ENCODE results near the gene RELCH.

The RELCH gene

DNA sequence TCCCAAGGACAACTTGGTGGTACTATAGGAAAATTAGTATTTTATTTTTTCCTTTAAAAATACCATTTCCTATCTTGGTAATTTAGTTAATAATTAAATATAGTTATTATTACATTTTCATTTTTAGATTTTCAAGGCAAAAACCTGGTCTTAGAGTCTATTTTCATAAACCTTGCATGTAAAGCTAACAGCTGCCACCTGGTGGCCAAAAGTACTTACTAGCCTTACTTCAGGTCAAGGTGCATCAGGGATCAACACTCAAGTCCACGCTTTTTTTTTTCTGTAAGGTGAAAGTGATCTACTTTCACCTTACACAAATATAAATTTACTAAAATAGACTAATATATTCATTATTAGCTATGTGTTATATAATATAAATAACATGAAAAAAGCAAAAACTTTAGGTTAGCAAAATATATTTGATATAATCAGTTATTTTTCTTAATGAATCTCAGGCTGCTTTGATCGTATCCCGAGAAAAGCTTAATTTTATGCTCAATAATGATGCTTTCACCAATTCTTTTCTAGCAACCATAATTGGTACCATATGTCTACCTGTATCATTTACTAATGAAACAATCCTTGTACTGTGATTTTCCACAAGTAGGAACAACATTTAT is 62.5 kb downstream of the RELCH start:
- peak; percentile 28 for DNase-seq (ENCODE audit: low spot score)

DNA sequence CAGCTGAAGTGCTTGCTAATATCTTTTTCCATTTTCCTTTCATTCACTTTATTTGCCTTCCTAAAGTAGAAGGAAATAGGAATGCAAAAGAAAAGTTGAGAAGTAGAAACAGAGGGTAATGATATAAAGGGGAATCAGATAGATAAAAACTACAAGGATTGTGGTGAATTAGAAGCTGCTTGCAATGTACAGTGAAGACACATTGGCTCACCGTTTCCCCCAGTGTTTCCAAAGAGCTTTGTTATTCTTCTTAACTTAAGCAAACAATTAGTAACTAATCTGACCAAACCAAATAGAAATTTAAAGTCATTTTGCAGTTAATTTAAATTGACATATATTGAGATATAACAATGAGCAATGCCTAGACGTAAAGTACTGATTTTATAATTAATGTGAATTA is 63.4 kb downstream of the RELCH start:
- DNase-seq (ENCODE audit: low spot score): no peak

DNA sequence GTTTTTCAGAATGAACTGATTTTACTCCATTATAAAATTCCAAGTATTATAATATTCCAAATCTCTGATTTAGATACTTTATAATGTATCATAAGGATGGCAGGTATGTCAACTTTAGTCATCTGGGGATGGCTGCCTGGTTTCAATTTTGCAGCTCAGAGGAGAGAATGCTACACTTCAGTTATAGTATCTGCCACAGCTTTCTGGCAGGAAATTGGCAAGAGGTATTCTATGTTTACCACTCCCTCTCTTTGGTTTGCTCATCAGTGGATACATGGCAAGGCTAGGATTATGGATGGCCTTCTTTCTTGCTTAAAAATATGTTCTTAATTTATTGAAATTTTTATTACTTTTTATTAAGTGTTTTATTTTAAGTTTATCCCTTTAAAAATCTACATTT is 71.0 kb downstream of the RELCH start:
- DNase-seq (ENCODE audit: low spot score): no peak

DNA sequence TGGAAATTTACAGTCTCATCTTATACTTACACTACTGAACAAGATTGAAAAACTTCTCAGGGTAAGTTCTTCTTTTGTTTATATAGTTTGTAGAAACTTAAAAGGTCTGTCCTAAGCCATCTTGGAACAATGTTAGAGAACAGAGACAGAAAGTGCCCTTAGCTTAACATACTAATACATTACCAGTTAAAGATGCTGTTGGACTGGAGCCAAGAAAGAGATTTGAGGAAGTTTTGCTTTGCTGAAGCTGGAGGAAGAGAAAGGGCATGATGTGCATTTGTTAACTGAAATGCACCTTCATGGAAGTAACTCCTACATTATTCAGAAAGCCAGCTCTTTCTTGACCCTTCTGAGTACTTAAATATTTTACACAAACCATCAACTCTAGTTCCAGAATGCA is 71.6 kb downstream of the RELCH start:
- no peak for DNase-seq (ENCODE audit: low spot score)

DNA sequence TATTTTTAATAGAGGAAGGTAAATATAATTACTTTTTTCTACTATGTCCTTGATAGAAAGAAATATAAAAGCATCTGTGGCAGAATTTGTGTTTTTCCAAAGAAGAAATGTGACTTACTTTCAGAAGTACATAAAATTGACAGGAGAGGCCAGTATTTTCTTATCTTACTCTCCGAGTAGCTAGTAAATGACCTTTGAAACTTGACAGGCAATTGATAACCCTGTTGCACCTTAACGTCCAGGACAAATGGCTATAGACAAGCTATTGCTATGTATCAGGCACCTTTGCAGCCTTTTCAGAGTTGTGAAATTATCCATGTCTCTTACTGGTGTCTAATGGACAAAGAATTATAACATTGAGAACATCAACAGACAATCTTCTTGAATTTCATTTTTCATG is 75.0 kb downstream of the RELCH start:
- DNase-seq (ENCODE audit: low spot score): no peak

DNA sequence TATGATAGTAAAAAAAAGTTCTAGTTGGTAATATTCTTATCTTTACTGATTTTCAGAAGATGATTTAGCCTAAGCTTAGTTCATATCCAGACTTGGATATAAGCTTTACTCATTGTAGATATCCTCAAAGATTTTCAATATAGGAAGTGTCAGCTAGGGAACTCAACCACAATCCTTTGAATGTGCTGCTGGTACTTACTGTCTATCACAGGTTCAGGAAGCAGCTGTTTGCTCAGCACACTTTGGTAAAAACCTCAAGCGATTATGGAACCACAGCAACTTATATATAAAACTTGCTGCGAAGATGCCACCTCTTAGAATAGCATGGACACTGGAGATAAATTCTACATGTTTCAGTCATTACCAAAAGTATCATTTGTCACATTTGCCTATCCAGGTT is 77.9 kb downstream of the RELCH start:
- no peak for DNase-seq (ENCODE audit: low spot score)

DNA sequence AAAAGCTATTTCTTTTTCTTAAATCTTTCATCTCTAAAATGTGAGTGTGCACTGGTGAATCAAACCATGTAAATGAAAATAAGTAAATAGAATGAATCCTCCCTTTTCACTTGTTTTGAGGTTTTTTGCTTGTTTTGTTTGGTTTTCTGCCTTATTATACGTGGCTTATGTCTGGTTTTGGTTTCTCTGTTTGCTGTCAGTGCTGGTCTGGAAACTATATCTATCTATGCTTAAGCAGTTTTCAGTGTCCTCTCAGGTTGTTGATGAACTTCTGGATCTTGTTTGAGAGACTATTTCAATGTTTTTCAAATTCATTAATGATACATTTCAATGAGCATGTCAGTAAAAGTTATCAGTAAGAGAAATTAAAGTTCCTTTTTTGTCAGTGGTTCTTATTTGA is 90.0 kb downstream of the RELCH start:
- no peak for DNase-seq (ENCODE audit: low spot score)

DNA sequence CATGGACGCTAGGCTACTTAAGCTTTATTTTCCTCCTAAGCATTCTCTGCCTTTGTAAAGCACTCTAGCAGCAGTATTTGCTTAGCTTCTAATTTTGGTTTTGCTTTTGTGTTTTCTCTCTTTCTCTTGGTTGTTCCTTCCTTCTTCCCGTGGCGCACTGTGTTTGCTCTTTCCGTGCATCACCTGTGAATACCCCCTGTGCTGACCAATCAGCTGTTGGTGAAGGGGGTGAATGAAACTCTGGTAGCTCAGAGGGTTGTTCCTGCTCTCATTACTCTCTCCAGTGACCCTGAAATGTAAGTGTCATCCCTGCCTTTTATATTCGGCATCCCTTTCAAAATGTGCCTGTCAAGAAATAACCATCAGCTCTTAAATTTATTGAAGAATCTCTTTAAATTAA is 92.5 kb downstream of the RELCH start:
- DNase-seq (ENCODE audit: low spot score): no peak

DNA sequence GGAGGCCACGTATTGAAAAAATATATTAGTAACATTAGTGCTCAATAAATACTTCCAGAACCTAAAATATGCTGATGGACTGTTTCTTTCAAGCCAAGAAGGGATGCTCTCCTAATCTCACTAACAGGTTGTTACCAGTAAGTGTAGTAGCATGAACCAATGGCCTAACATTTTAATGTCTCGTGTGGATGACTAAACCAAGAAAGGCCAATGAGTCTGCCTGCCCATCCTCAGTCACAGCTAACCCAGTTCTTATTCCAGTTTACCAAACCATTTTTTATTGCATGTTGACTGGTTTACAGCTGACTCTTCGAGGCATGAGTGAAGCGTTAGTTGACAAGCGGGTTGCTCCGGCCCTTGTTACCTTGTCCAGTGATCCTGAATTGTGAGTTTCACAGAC is 93.0 kb downstream of the RELCH start:
- no peak for DNase-seq (ENCODE audit: low spot score)

DNA sequence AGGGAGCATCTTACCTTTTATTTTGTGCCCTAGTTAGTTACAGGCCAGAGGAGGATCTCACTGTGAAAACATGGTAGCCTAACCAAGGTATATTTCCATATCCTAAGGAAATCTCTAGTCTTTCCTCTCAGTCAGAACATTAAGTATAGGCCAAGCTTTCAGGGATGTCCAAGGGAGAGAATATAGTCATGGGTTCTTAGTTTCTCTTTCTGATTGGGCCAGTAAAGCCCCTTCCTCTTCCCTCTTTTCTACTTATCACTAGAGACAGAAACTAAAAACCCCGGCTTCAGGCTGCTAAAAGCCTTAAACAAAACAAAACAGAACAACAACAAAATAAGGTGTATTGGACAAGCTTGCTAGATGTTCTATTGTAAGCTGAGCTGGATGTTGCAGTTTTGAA is 93.7 kb downstream of the RELCH start:
- DNase-seq (ENCODE audit: low spot score): no peak

DNA sequence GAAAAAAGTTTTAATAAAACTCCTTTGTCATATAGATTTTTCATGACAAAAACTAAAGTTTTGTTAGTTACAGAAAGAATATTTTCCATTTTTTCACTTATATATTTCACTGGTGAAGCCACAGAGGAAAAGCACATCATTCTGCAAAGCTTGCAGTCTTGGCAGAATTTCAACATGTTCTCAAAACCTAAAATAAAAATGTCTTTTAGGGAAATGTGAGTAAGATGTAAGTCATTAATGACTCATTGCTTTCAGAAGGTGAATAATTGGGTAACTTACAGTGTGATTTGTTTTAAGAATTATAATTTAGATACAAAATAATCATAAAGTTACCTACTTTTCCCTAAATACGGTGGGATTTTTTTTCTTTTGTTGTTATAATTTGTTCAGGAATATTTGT is 94.6 kb downstream of the RELCH start:
- peak; percentile 11 for DNase-seq (ENCODE audit: low spot score)

DNA sequence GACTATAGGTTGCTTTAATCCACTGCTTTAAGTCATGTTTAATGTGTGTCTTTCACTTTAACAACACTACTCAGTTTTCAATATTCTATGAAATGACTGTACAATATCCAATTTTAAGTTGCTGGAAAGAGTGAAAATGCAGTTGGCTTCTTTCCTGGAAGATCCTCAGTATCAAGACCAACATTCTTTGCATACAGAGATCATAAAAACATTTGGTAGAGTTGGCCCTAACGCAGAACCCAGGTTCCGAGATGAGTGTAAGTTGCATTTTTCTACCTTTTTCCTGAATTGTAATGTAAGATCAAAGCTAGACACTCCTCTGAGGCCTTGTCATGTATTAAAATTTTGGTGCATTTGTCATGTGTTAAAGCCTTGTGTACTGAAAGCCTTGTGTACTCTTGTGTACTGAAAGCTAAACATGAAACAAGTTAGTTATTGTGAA is 95.2 kb downstream of the RELCH start:
- DNase-seq (ENCODE audit: low spot score): no peak

DNA sequence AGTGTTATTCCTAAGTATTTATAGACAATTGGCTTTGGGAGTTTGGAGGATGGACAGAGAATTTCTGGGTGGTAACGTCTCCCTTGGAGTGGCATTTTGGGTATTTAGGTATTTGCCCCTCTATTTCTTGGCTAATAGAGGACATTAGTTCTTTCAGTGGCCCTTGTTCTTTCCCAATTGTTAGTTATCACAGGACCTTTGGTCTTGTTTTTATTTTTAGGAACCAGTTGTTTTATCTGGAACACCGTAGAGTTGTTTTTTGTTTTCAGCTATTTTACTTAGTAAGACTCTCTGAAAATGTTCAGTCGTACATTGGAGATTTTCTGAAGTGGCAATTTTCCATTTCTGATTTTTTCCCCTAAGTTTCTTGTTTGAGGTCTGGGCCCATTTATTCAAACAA is 97.6 kb downstream of the RELCH start:
- DNase-seq (ENCODE audit: low spot score): no peak

DNA sequence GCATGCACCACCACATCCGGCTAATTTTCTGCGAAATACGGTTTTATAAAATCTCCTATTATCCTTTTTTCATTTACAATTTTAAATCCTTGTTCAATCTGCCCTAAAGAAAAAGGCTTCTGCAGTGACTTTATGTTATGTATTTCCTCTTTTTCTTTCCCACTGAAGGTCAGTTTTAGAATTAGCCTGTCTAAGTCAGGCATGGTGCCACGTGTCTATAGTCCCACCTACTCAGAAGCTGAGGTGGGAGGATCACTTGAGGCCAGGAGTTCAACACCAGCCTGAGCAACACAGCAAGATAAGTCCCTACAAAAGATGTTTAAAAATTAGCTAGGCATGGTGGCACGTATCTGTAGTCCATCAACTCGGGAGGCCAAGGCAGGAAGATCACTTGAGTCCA is 98.2 kb downstream of the RELCH start:
- no peak for DNase-seq (ENCODE audit: low spot score)

DNA sequence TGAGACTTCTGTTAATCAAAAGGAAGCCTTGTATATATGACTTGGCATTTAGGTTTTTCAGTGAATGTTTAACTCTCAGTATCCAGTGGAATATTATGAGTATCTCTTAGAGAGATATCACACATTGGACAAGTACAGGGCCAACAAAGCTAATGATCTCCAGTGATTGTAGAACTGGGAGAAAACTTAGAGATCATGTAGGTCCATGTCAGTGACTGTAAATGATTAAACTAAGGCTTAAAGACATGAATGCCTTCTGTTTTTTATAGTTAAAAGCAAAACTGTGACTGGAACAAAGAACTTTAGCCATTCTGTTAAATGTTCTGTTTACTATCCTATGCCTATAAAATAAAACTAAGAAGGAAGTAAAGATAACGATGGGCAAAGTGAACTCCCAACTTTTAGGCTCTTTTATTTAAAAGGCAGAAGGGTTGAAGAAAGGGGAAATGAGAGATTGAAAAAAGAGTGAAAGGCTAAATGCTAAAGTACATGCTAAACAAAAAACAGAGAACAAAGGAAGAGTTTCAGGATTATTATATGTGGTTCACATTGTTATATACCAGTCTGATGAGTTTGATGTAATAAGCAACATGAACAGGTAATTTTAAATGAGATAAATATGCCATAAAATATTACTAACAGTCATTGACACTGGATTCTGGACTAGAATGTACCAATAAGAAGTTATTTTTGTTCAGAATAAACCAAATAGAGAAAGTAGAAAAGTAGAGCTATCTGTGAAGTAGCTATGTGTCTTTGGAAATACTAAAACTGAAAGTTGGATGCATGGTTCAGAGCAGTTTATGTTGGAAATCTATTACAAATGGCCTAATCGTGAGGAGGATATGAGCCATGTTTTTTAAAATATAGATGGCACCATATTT is 101.0 kb downstream of the RELCH start:
- no peak for DNase-seq (ENCODE audit: low spot score)

DNA sequence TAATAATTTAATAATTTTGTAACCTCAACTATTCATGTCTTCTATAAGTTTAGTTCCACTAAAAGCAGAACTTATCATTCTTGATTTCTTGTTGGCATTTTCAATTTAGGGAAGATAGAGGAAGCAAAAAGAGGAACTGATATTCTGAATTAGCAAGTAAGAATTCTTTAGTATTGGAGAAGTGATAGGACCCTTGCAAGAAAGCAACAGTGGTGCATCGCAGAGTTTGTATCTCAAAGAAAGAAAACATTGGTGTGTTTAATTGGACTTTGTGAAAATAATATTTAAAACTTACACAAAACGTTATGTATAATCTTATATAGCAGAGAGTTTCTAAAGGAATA is 101.6 kb downstream of the RELCH start:
- DNase-seq (ENCODE audit: low spot score): no peak

DNA sequence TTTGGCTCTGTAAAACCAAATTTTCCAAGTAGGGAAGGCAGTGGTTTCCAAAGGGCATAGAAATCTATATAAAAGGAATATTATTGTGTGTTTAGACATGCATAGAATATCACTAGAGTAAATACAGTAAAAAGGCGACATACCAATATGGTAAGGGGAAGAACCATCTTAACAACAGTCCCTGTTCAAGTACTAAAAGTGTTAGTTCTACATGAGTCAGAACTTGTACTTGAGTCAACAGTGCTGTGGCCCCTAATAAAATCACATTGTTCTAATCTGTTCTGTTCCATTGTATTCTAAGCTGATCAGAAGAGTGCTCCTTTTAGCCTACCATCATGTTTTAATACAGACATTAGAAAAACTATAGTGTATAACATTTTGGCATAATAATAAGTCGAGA is 102.0 kb downstream of the RELCH start:
- DNase-seq (ENCODE audit: low spot score): no peak

DNA sequence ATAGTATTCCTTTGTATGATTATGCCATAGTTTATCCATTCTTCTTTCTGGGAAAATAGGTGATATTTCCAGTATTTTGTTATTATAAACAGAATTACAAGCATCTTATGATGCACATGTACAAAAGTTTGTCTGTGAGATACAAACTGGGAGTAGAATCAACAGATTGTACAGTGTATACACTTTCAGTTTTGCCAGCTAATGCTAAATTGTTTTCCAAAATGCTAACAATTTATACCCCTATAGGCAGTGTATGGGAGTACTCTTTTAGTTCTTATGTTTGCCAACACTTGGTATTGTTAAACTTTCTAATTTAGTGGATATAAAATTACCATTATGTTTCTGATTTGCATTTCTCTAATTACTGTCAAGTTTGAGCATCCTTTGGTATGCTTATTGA is 107.0 kb downstream of the RELCH start:
- no peak for DNase-seq (ENCODE audit: low spot score)

DNA sequence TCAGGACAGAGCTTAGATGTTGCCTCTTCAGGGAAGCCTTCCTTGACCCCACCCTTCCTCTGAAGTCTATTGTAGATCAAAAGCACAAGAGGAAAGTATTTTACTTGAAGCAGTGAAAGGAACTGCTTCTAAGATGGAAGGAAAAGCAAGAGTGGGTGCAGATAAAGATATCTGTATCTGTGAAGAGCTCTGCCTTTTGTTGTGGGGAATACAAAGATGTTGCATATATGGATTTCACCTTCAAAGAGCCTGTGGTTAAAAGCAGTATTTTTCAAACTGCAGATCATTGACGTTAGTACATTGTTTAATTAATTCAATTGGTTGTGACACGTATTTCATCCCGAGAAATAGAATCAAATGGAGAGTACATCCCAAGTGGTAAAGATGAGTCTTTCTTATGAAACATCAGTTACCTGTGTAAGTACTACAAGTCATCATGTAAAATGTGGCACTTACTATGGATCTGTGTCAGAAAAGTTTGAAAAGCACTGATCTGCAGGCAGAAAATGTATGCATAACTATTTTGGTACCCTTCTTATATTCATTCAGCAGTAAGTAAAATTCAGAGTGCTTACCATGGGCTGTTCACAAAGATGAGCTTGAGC is 113.4 kb downstream of the RELCH start:
- DNase-seq (ENCODE audit: low spot score): no peak

DNA sequence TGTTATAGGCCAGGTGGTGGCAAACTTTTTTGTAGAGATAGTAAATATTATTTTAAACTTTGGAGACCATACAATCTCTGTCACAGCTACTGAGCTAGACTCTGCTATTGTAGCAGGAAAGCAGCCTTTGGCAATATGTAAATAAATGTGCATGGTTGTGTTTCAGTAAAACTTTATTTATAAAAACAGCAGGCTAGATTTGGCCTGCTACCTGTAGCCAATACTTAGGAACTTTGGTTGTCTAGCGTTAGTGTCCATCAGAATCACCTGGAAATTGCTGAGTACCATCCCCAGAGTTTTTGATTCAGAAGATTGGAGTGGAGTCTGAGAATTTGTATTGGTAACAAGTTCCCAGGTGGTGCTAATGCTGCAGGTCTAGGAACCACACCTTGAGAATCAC is 114.3 kb downstream of the RELCH start:
- DNase-seq (ENCODE audit: low spot score): no peak

DNA sequence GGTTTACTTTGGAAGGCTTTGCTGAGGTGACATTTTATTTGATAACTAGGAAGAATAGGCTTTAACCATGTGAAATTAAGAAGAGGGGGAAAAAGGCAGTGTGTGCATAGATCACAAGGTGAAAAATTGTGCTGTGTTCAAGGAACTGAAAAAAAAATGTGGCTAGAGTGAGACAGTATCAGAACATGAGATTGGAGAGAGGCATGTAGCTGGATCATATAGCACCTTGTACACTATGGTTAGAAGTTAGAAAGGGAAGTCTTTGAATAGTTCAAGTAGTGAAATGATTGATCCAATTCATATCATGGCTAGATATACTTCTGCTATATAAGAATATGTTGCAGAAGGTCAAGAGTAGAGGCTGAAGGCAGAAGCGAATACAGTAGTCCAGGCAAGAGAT is 125.8 kb downstream of the RELCH start:
- no peak for DNase-seq (ENCODE audit: low spot score)

DNA sequence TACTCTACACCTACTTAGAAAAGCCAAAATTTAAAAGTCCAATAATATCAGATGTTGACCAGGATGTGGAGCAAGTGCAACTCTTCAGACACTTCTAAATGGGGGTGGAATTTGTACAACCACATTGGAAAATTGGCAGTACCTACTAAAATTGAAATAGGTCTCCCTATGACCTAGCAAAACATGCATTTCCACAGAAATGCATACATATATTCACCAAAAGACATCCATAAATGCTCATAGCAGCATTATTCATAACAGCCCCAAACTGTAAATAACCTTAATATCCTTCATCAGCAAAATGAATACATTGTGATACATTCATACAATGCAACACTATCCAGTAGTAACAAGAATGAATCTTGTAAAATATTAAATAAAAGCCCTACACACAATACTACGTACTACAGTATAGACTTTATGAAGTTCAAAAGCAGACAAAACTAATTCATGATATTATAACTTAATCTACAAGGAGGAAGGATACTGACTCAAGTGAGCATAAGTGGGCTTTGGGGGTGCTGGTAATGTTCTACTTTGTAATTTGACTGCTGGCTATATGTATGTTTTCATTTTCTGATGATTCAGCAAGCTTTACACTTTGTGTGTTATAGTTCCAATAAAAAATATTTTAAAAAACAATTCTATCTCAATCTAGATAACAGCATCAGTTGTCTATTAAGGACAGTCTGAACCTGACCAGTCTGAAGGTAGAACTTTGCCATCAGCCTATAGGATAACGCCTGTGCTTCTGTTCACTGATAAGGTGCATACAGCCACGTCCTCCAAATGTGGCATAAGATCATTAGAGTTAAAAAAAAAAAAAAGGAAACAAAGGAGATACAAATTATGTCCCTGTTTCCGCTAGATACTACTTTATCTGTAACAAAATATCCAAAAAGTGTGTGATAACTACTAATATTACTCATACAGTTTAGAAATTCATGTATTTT is 131.4 kb downstream of the RELCH start:
- DNase-seq (ENCODE audit: low spot score): no peak
